Fibroblast of lung (primary cell): ENCODE data around the gene UMAD1. TPM values are rescaled to one million over a fixed set of nuclear protein-coding genes. Genes with fewer than 3 reads are reported as not detected.

Source experiments
- DNase-seq, 2 donors: peaks; one replicate each; pipeline versions ENCODE4 v3.0.0 to v3.0.0-alpha.2; 2010; ENCODE audit warnings: low read depth in 2 of 2
- H2AFZ ChIP-seq: 2 replicates; pipeline ENCODE4 v1.5.1; 2012; ENCODE audit warnings: low read length, control low read depth, inconsistent platforms
- H3K27ac ChIP-seq: 2 replicates; pipeline ENCODE4 v1.5.1; 2011; ENCODE audit warnings: low read length, control low read depth; ENCODE audit not compliant: insufficient read depth
- H3K27me3 ChIP-seq: 2 replicates; pipeline ENCODE4 v1.5.1; 2011; ENCODE audit warnings: mild to moderate bottlenecking, low read length; ENCODE audit not compliant: control insufficient read depth, insufficient read depth
- H3K36me3 ChIP-seq: 2 replicates; pipeline ENCODE4 v1.5.1; 2011; ENCODE audit warnings: low read length; ENCODE audit not compliant: control insufficient read depth, insufficient read depth
- H3K4me1 ChIP-seq: 2 replicates; pipeline ENCODE4 v1.5.1; 2011; ENCODE audit warnings: low read length; ENCODE audit not compliant: control insufficient read depth, insufficient read depth; ENCODE audit errors: extremely low read depth
- H3K4me2 ChIP-seq: 2 replicates; pipeline ENCODE4 v1.5.1; 2011; ENCODE audit warnings: low read length, control low read depth; ENCODE audit not compliant: insufficient read depth; ENCODE audit errors: extremely low read depth
- H3K4me3 ChIP-seq, 4 experiments: fragments of 200-600 bp in 1 of 4; sonication (generic) in 1 of 4; replicated peaks in 1 of 4; 2 replicates each; pipeline ENCODE4 v1.5.1; 2011 to 2016; ENCODE audit warnings: low read length in 4 of 4, low read depth in 3 of 4, mild to moderate bottlenecking in 3 of 4, control low read depth in 2 of 4, inconsistent platforms in 1 of 4, mixed read lengths in 1 of 4; ENCODE audit not compliant: insufficient read depth in 1 of 4; ENCODE audit errors: control extremely low read depth in 1 of 4
- H3K79me2 ChIP-seq: 2 replicates; pipeline ENCODE4 v1.5.1; 2012; ENCODE audit warnings: mild to moderate bottlenecking, low read length, inconsistent platforms; ENCODE audit not compliant: control insufficient read depth, insufficient read depth
- H3K9ac ChIP-seq: 2 replicates; pipeline ENCODE4 v1.5.1; 2011; ENCODE audit warnings: mild to moderate bottlenecking, low read length, control low read depth; ENCODE audit not compliant: insufficient read depth
- H3K9me3 ChIP-seq: 2 replicates; pipeline ENCODE4 v1.5.1; 2012; ENCODE audit warnings: low read depth, low read length; ENCODE audit not compliant: control insufficient read depth, insufficient read depth
- H4K20me1 ChIP-seq: 2 replicates; pipeline ENCODE4 v1.5.1; 2011; ENCODE audit warnings: low read length; ENCODE audit not compliant: control insufficient read depth, insufficient read depth; ENCODE audit errors: extremely low read depth
- EZH2 ChIP-seq: IDR thresholded peaks from 2 replicates; pipeline ENCODE4 v1.5.1; 2012; ENCODE audit warnings: low read length, control low read depth, mild to moderate bottlenecking; ENCODE audit errors: missing control alignments
- polyA plus RNA-seq, 2 donors: library from polyadenylated mRNA; depleted of rRNA in 1 of 2; stranded (reverse) in 1 of 2; unstranded in 1 of 2; fragments of >200 nt; gene quantifications; 2 replicates each; pipeline ENCODE4 v1.2.1, GENCODE V29; 2011 to 2012; ENCODE audit warnings: missing spikeins in 1 of 2
- total RNA-seq: library from RNA; depleted of rRNA; stranded (reverse); fragments of >200 nt; gene quantifications from 2 replicates; pipeline ENCODE4 v1.2.1, GENCODE V29; 2014
- TF ChIP-seq, protein P1 (sequence below), 2 donors: IDR thresholded peaks in 1 of 2; conservative IDR thresholded peaks in 1 of 2; 1 replicate in 1 of 2; 2 replicates in 1 of 2; pipeline ENCODE4 v1.5.1; 2011 to 2012; ENCODE audit warnings: low read length in 2 of 2, control low read depth in 1 of 2, inconsistent platforms in 1 of 2, low read depth in 1 of 2, mild to moderate bottlenecking in 1 of 2

UMAD1 gene
- total and polyA plus RNA-seq, 2 donors (not counting 1 experiment from before 2014, with no cell fraction given) = 12.4 to 19.8 TPM

DNA sequence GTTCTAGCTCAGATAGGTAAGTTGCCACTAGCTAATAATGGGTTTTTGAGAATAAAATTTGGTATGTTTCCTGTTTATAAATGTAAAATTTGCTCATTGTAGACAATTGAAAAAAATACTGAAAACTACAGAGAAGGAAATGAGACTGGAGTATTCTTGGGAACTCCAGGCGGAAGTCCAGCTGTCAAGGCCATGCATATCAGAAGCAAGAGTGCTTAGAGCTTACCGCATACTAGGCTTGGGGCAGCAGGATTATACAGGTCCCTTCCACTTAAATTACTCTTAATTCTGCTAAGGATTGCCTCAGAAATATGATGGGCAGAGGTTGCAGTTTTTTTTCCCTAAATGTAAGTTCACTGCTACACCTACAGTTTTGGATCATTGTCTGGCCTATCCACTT is 26.6 kb downstream of the UMAD1 start:
- Histone ChIP-seq H3K4me3 (no peak overlapping the region), H3K9ac (no peak overlapping the region), H3K27ac (no peak overlapping the region), H3K9me3 (no peaks in the 10 kb centered on the region), H3K4me2 (no peak overlapping the region), H4K20me1 (no peaks in the 10 kb centered on the region), H3K79me2 (no peaks in the 10 kb centered on the region), H3K27me3 (no peaks in the 10 kb centered on the region), H3K4me1 (no peaks in the 10 kb centered on the region), H2AFZ (no peak overlapping the region), H3K36me3 (no peaks in the 10 kb centered on the region)
- DNase-seq = no peak
- TF ChIP-seq, protein P1, sequence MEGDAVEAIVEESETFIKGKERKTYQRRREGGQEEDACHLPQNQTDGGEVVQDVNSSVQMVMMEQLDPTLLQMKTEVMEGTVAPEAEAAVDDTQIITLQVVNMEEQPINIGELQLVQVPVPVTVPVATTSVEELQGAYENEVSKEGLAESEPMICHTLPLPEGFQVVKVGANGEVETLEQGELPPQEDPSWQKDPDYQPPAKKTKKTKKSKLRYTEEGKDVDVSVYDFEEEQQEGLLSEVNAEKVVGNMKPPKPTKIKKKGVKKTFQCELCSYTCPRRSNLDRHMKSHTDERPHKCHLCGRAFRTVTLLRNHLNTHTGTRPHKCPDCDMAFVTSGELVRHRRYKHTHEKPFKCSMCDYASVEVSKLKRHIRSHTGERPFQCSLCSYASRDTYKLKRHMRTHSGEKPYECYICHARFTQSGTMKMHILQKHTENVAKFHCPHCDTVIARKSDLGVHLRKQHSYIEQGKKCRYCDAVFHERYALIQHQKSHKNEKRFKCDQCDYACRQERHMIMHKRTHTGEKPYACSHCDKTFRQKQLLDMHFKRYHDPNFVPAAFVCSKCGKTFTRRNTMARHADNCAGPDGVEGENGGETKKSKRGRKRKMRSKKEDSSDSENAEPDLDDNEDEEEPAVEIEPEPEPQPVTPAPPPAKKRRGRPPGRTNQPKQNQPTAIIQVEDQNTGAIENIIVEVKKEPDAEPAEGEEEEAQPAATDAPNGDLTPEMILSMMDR (conservative IDR thresholded peaks at IDR 0.05 in 1 of 2, IDR thresholded peaks at IDR 0.05 in 1 of 2; ENCODE audit: low read depth in 1 of 2, low read length in 2 of 2) = no peak
- no peak for TF ChIP-seq EZH2

DNA sequence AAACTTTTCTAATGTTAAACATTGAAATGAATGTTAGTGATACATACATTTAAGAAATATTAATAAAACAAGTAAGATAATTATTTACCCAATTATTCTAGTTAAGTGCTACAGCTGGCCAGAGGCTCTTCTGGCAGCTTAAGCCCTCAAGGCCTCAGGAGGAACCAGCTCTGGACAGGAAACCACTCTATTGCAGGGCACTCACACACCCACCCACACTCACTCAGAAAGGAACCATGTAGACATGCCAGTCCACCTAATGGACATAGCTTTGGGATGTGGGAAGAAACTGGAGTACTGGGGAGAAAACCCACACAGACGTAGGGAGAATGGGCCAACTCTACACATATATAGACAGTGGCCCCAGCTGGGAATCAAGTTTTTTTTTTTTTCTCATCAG is 28.2 kb downstream of the UMAD1 start:
- H3K4me3 ChIP-seq = no peak overlapping the region
- H2AFZ ChIP-seq = no peak overlapping the region
- H3K27me3 ChIP-seq = no peaks in the 10 kb centered on the region
- no peak for DNase-seq
- no peak overlapping the region for H3K4me2 ChIP-seq
- no peaks in the 10 kb centered on the region for H3K79me2 ChIP-seq
- no peaks in the 10 kb centered on the region for H3K9me3 ChIP-seq
- no peaks in the 10 kb centered on the region for H4K20me1 ChIP-seq
- TF ChIP-seq EZH2 = no peak
- TF ChIP-seq, protein P1 (conservative IDR thresholded peaks at IDR 0.05 in 1 of 2, IDR thresholded peaks at IDR 0.05 in 1 of 2; ENCODE audit: low read depth in 1 of 2, low read length in 2 of 2) = no peak
- no peaks in the 10 kb centered on the region for H3K4me1 ChIP-seq
- H3K9ac ChIP-seq = no peak overlapping the region
- no peak overlapping the region for H3K27ac ChIP-seq
- H3K36me3 ChIP-seq = no peaks in the 10 kb centered on the region

DNA sequence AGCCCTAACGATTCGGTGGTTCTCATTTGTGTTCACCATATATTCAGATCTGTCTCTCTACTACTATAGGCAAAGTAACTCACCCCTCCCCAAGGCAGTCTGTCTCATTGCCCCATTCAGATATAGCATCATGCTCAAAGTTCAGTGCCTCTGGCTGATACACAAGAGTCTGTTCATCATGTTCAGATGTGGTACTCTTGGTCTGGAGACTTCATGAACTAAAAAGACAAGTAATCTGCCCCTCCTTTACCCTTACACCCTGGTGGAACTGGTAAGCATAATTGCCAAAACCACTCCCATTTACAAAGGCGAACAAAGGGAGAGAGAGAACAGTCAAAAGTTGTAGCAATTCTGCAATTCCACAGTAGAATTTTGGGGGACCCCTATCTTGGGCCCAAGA is 29.9 kb downstream of the UMAD1 start:
- no peak for DNase-seq
- Histone ChIP-seq H3K27ac (no peak overlapping the region), H2AFZ (no peak overlapping the region), H3K4me1 (no peaks in the 10 kb centered on the region), H4K20me1 (no peaks in the 10 kb centered on the region), H3K9me3 (no peaks in the 10 kb centered on the region), H3K9ac (no peak overlapping the region), H3K36me3 (no peaks in the 10 kb centered on the region), H3K79me2 (no peaks in the 10 kb centered on the region), H3K4me3 (no peak overlapping the region), H3K27me3 (no peaks in the 10 kb centered on the region), H3K4me2 (no peak overlapping the region)
- TF ChIP-seq, protein P1 (conservative IDR thresholded peaks at IDR 0.05 in 1 of 2, IDR thresholded peaks at IDR 0.05 in 1 of 2; ENCODE audit: low read depth in 1 of 2, low read length in 2 of 2) = no peak
- no peak for TF ChIP-seq EZH2
